NCI-H82 (cell line): ENCODE data around the gene TMEM18.

Experiments
- DNase-seq: peaks from one replicate; lab custom pipeline; 2025; lab: John Stamatoyannopoulos, UW

Gene TMEM18

GRCh38 chr2:634041-634440, 43.2 kb downstream of the TMEM18 start:
- no peak for DNase-seq

DNA sequence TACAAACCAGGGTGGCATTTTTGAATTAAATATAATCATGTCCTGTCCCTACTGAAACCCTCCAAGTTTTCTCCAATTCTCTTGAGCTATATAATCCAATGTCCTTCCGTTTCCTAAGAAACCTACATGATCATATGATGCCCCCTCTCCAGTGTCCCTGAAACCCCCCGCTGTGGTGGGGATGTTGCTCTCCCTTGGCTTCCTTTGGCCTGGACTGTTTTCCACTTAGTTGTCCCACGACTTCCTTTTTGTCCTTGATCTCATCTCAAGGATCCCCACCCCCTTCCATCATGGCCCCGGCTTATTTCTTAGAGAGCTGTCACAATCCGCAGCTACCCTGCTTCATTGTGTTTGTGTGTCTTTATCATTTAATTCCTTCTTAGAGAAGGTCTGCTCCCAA, 43.8 kb downstream of the TMEM18 start:
- DNase-seq: no peak

GRCh38 chr2:632471-632870, 44.7 kb downstream of the TMEM18 start:
- DNase-seq: no peak

DNA sequence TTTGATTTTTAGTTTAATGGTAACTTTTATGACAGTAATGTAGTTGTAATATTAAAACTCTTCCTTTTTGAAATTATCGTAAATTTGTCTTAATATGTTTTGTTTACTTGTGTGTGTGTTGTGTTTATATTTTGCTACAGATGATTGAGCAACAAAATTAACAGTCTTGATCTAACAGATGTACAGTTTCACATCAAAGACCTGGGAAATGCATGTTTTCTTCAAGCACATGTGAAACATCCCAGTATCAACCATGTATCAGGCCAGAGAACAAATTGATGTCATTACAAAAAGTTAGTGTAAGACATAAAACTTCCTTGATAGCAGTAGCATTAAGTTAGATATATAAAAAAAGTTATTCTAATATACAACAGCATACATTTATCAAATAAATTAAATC, 45.5 kb downstream of the TMEM18 start:
- DNase-seq: no peak

DNA sequence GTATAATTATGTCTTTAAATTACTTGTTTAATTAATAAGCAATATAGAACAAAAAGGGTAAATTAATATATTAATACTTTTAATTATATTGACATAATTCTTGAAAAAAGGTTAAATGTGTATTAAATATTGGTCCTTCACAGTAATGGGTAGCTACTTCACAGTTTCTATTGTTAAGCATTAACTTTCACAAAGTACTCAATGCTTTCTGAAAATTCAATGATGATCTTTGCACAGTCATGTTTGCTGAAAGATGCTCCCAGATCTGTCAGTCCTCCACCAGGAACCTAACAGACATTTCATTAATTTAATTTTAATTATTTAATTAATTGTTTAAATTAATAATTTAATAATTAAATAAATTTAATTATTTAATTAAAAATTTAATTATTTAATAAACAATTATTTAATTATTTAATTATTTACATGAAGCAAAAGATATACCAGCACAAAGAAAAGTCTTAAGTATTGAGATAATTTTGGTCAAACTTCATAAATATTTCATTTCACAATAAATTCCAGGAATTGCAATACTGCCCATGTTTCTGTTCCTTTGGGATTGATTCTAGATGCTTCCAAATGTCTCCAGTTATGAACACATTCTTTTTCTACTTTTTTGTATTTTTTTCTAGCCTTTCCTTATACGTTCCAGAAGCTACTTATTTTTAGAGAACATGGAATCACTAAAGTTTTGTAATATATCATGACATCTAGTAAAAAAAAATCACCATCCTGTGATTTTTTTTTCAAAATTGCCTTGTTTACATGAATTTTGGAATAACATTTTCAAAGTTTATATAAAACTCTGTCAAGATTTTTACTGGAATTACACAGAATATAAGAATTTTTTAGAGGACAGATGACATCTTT, 46.5 kb downstream of the TMEM18 start:
- no peak for DNase-seq

- DNase-seq: no peak
Measured at GRCh38 chr2:629961-630360, 47.2 kb downstream of the TMEM18 start.

GRCh38 chr2:628651-629050, 48.6 kb downstream of the TMEM18 start:
- DNase-seq: no peak

DNA sequence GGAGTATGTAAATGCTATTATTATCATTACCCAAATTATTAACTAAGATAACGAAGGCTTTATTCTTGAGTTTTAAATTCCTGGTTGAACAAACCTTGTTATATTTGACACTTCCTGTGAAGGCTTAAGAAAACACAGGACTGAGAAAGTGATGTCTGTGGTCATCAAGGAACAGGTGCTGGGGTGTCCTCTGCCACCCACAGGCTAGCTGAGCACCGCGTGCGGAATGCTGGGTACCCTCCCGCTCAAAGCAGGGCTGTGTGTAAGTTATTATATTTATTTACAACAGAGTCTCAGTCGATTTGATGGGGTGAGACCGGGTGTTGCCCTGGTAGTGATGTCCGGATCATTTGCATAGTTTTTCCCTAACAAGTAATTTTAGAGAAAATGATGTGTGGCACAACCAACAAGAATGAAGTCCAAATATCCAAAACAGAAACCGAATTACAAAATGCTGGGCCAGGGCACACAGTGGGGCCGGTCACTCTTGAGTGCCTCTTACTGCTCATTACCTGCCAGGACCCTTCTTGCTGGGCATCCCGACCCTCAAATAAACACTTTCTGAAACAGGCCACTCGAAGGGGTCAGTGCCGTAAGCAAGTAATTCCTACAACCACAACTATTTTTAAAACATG, 49.2 kb downstream of the TMEM18 start:
- no peak for DNase-seq

- no peak for DNase-seq
Measured at GRCh38 chr2:627340-627709, 49.9 kb downstream of the TMEM18 start.

GRCh38 chr2:626491-627339, 50.5 kb downstream of the TMEM18 start:
- no peak for DNase-seq

- no peak for DNase-seq
Measured at GRCh38 chr2:625415-626333, 51.5 kb downstream of the TMEM18 start.

DNA sequence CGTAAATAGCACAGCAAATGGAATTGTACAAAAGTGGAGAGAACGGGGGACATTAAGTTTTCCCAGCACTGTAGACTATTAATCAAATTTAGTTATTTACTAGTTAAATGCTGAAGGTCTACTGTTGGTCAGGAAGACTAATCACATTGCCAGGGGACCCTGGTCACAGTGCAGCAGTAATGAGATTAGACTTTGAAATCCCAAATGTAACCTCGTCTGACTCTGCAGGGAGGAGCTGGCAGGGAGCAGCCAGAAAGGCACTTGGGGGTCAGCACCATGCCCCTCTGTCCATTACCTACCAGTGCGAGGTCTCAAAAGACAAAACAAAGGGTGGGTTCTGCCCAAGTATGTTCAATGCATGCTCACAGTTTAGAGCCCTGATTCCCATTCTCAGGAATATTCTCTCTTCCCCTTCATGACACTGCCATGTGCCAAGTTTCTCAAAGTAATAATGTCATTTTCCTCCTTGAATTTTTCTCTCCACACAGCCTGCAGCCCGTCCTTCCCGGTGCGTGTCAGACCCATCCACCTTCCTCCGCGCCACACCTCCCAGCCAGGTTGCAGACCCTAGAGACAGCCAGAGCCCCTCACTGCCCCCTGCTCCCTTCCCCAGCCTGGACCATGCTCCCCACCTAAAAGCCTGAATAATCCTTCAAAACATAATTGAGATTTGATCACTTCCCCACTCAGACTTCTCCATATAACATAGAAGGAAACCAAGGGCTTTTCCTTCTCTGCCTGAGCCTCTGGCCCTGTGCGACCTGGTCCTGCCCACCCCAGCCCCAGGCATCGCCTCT, 52.5 kb downstream of the TMEM18 start:
- DNase-seq: peak; percentile 77

- DNase-seq: no peak
Measured at GRCh38 chr2:624096-624495, 53.1 kb downstream of the TMEM18 start.

- DNase-seq: no peak
Measured at GRCh38 chr2:623130-623922, 53.9 kb downstream of the TMEM18 start.

- DNase-seq: no peak
Measured at GRCh38 chr2:622357-622756, 54.8 kb downstream of the TMEM18 start.

DNA sequence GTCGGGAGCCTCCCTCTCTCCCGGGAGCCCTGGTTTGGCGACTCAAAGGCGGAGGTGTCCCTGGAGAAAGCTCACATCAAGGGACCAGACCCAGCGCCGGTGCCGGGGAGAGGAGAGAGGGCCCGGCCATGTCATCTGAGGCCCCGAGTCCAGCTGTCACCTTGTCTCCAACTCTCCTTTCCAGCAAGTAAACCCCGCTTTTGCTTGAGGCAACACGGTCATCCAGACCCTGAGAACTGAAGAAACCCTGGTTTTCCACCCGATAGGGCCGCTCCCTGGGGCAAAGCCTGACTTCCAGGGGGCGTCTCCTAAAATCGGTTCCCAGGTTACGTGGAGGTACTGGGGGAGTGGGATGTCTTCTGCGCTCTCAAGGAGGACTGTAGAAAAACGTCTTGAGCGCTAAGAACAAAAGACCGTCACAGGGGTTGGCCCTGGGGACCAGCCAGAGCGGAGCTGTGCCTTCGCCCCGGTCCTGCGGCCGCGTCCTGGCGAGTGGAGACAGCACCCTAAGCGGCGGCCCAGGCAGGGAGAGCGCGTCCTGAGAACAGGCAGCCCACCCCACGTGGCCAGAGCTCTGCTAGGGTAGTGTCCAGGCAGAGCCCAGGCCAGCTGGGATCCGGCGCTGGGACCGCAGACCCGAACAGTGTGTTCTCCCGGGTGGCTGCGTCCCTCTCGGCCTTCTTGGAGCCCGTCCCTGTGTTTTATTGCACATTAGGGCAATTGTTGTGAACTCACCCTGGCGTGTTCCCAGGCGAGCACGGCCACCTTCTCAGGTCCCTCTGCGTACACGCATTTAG, 55.7 kb downstream of the TMEM18 start:
- DNase-seq: no peak

GRCh38 chr2:620471-621302, 56.5 kb downstream of the TMEM18 start:
- DNase-seq: no peak

DNA sequence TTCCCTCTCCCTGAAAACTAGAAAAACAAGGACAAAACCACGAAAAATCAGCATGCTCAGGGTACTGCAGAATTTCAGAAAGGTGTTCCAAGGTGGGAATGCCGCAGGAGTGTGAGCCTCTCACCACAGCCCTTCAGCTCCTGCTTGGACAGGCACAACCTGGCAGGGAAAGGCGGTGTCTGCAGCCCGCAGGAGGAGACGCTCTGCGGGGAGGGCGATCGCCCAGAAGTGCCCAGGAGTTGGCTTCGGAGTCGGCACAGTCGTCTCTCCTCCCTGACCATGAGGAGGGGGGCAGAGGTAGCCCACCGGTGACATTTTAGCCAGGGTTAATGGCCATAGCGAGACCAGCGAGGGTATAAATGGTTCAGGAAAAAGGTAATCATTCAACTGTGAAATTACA, 57.2 kb downstream of the TMEM18 start:
- no peak for DNase-seq
